GM12874 (cell line): ENCODE data around the gene HSPA1L.

Source experiments
- CTCF ChIP-seq: IDR thresholded peaks from 2 replicates; pipeline ENCODE4 v1.5.1; 2011; ENCODE audit warnings: low read depth, mild to moderate bottlenecking, control low read depth, low read length, moderate library complexity; ENCODE audit not compliant: insufficient read depth

HSPA1L gene

GRCh38 chr6:31837369-31838113, 22.5 kb upstream of the HSPA1L start:
- TF ChIP-seq CTCF: no peak

GRCh38 chr6:31836474-31837368, 21.6 kb upstream of the HSPA1L start:
- no peak for TF ChIP-seq CTCF

DNA sequence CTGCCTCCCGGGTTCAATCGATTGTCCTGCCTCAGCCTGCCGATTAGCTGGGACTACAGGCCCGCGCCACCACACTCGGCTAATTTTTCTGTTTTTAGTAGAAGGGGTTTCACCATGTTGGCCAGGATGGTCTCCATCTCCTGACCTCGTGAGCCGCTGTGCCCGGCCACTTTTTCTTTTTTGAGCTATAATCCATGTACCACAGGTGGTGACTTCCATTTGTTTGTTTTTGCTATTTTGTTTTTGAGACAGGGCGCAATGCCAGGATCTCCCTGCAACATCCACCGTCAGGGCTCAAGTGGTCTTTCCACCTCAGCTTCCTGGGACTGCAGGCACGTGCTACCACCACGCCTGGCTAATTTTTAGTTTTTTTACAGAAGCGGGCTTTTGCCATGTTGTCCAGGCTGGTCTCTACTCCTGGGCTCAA, 21.0 kb upstream of the HSPA1L start:
- no peak for TF ChIP-seq CTCF

DNA sequence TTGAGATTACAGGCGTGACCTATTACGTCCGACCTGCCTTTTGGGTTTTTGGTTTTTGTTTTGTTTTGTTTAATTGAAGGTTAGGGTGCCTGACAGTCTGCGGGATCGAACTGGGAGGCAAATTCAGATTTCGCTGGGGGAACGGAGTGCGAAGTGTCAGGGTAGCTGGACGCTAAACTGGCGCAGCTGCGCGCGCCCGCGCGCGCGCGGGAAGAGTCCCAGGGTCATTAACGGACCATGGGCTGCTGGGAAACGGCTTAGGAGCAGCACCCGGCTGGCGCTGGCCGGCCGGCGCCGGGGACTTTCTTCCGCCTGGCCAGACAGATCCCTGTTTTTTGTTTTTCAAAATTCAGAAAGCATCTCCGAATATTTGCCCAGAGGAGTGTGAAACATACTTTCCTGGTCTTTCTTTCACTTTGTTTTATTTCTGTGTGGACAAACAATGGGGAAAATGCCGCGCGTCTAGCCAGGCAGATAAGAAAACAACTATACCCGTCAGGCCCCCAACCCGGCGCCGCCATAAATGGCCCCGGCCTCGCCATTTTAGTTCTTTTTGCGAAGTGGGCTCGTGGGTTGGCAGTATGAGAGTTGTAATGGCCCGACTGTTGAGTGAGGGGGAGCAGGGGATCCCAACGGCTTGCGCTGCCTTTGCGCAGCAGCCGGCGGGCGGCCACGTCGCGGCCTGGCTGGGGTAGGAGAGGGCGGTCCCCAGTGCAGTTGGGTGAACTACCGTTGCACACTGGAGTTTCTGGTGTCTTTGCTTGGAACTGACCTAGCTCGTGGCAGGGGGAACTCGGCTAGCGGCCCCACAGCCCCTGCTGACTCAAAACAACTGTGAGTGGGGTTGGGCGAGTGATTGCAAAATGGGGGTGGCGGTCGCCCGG, 19.5 kb upstream of the HSPA1L start:
- TF ChIP-seq CTCF: no peak

DNA sequence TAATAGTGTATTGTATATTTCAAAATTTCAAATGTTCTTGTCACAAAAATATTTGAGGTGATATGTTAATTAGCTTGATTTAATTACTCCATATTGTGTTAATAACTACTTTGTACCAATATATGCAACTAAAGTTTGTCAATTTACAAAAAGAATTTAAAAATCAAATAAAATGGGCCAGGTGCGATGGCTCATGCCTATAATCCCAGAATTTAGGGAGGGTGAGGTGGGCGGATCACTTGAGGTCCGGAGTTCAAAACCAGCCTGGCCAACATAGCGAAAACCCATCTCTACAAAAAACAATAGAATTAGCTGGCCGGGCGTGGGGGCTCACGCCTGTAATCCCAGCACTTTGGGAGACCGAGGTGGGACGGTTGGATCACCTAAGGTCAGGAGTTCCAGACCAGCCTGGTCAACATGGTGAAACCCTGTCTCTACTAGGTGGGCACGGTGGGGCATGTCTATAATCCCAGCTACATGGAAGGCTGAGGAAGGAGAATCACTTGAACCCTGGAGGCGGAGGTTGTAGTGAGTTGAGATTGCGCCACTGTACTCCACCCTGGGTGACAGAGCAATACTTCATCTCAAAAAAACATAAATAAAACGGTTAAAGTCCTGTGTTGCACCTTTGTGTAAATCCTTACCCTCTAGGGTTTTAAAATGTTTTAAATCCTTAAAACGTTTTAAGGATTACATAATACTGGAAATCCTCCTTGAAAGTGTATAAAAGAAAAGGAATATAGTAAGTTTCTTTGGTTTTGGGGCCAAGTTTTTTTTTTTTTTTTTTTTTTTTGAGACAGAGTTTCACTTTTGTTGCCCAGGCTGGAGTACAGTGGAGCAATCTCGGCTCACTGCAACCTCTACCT, 16.5 kb upstream of the HSPA1L start:
- no peak for TF ChIP-seq CTCF

DNA sequence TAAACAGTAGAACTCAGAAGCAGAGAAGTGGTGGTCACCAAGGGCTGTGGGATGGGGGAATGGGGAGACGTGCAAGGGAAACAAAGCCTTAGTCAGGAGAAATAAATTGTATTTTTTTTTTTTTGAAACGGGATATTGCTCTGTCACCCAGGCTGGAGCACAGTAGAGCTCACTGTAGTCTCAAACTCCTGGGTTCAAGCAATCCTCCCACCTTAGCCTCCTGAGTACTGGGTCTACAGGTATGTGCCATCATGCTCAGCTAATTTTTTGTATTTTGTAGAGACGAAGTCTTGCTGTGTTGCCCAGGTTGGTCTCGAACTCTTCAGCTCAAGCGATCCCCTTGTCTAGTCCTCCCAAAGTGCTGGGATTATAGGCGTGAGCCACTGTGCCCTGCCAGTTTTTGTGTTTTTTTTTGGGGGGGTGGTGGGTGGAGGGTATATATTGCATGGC, 15.8 kb upstream of the HSPA1L start:
- TF ChIP-seq CTCF: no peak
